ENCODE results near the gene TOP2A. TPM values are rescaled to one million over a fixed set of nuclear protein-coding genes. Genes with fewer than 3 reads are reported as not detected.

TOP2A gene
- total RNA-seq, 2 experiments from 2014 or later, result 244 to 245 TPM

DNA sequence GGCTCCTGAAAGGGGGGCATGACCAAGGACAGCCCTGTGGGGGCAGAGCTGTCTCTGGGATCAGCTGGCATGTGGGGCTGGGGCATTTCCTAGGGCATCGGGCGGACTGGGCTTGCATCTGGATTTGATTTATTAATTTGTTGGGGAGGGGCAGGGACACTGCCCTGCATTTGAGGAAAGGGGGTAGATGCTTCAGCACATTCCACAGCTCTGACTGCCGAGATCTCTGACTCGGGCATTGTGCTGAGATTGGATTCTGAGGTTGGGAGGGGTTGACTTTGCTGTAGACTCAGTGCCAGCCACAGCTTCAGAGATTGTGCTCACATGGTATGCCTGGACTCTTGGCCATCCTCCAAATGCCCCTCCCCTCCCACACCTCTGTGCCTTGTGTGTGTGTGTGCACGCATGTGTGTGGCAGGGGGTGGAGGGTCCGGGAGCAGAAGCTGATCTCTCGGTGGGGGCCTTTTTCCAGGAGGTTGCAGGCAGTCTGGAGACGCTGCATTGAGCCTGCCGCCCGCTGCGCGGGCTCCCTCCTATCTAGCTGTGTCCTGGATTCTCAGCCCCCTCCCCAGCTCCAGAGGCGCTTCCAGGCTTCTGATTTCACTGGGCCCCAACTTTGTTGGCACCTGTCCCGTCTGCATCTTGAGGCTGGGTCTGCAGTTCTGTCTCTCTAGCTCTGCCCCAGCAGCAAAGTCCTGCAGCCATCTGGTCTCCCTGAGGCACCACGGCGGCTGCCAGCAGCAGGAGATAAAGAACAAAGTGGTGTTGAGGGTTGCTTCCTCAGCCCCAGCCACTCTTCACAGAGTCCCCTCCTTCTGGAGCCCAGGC is 40.5 kb upstream of the TOP2A start:
- H3K27ac Mint-ChIP-seq, result no peak overlapping the region
- H3K36me3 Mint-ChIP-seq, result no peaks in the 10 kb centered on the region
- no peaks in the 10 kb centered on the region for H3K4me1 Mint-ChIP-seq
- DNase-seq, result no peak
- H3K4me3 Mint-ChIP-seq, result no peak overlapping the region
- H3K27me3 Mint-ChIP-seq, result peaks cover 4% of the 10 kb centered on the region
- H3K9me3 Mint-ChIP-seq, result no peaks in the 10 kb centered on the region

DNA sequence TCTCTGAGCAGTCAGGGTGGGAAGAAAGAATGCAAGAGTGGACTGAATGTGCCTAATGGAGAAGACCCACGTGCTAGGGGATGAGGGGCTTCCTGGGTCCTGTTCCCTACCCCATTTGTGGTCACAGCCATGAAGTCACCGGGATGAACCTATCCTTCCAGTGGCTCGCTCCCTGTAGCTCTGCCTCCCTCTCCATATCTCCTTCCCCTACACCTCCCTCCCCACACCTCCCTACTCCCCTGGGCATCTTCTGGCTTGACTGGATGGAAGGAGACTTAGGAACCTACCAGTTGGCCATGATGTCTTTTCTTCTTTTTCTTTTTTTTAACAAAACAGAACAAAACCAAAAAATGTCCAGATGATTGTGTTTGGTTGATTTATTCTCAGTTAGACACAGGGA is 39.7 kb upstream of the TOP2A start:
- Mint-ChIP-seq H3K27ac (no peak overlapping the region), H3K27me3 (peaks cover 4% of the 10 kb centered on the region)

DNA sequence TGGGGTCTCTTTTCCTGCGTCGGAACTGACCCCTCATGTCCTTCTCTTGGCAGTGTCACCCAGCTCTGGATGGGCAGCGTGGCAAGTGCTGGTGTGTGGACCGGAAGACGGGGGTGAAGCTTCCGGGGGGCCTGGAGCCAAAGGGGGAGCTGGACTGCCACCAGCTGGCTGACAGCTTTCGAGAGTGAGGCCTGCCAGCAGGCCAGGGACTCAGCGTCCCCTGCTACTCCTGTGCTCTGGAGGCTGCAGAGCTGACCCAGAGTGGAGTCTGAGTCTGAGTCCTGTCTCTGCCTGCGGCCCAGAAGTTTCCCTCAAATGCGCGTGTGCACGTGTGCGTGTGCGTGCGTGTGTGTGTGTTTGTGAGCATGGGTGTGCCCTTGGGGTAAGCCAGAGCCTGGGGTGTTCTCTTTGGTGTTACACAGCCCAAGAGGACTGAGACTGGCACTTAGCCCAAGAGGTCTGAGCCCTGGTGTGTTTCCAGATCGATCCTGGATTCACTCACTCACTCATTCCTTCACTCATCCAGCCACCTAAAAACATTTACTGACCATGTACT is 38.8 kb upstream of the TOP2A start:
- Mint-ChIP-seq H3K4me1 (peaks cover 10% of the 10 kb centered on the region), H3K4me3 (no peak overlapping the region), H3K9me3 (no peaks in the 10 kb centered on the region), H3K27ac (no peak overlapping the region), H3K36me3 (no peaks in the 10 kb centered on the region), H3K27me3 (peaks cover 4% of the 10 kb centered on the region)
- DNase-seq, result no peak

More for the DNA sequence above, 39.7 kb upstream of the TOP2A start:
- no peaks in the 10 kb centered on the region for H3K9me3 Mint-ChIP-seq
- peaks cover 4% of the 10 kb centered on the region for H3K4me1 Mint-ChIP-seq
- H3K36me3 Mint-ChIP-seq, result no peaks in the 10 kb centered on the region
- no peak overlapping the region for H3K4me3 Mint-ChIP-seq
- DNase-seq, result no peak

DNA sequence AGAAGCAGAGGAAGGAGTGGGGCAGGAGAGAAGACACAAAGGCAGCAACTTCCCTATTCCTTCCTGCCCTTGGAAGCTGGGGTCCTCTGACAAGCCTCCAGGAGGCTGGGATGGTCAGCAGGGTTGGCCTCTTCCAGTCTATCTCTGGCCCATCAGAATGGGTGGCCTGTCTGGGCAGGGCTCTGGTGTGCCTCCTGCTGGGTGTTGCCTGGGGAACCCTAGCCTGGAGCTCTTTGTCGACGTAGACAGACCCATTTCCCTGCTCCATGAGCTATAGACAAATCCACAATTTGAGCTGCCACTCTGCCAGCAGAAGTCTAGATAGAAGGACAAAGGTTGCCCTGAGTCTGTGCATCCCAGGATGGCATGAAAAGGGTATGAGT is 36.9 kb upstream of the TOP2A start:
- H3K9me3 Mint-ChIP-seq, result no peaks in the 10 kb centered on the region
- H3K36me3 Mint-ChIP-seq, result no peaks in the 10 kb centered on the region
- H3K27me3 Mint-ChIP-seq, result peaks cover 4% of the 10 kb centered on the region
- H3K4me1 Mint-ChIP-seq, result peaks cover 10% of the 10 kb centered on the region
- DNase-seq, result no peak
- H3K27ac Mint-ChIP-seq, result no peak overlapping the region
- no peak overlapping the region for H3K4me3 Mint-ChIP-seq

DNA sequence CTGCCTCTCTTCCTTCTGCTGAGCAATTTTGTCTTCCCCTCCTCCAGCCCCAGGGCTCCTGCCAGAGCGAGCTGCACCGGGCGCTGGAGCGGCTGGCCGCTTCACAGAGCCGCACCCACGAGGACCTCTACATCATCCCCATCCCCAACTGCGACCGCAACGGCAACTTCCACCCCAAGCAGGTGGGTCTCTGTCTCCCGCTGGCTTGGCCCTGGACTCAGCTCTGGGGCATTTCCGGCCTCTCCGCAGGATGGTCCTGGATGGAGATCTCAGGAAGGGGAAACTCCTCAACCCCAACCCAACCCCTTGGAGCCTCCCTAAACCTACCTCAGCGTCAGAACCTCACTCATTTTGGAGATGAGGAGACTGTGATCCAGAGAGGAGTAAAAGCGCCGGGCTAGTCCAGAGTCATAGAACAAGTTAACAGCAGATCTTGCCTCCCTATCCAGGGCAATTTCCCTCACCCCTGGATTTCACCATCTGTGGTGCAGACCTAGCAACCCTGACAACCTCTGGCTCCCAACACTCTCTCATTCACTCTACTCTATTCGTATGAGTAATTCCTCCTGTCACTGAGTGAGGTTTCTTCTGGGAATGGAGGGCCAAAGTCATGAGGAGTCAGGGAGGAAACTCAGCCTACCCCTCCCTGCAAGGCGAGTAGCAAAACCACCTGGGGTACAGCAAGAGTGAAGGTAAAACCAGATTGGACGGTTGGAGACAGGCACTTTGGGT is 36.4 kb upstream of the TOP2A start:
- H3K27me3 Mint-ChIP-seq, result peaks cover 4% of the 10 kb centered on the region

DNA sequence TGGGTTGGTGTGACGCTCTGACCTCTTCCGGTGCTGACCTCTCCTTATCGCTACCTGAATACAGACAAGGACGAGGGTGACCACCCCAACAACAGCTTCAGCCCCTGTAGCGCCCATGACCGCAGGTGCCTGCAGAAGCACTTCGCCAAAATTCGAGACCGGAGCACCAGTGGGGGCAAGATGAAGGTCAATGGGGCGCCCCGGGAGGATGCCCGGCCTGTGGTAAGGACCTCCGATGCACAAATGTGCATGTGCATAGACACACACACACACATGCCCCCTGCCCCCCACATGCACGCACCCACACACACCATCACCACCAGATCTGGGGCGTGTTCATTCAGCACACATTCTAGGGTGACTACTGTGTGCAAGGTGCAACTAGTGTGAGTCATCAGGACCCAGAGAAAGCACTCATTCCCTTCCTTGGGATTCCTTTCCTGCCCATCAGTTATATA is 35.3 kb upstream of the TOP2A start:
- Mint-ChIP-seq H3K4me3 (no peak overlapping the region), H3K4me1 (peaks cover 11% of the 10 kb centered on the region), H3K27me3 (peaks cover 4% of the 10 kb centered on the region), H3K36me3 (no peaks in the 10 kb centered on the region), H3K9me3 (no peaks in the 10 kb centered on the region), H3K27ac (no peak overlapping the region)
- DNase-seq, result no peak

More for the DNA sequence above, 36.4 kb upstream of the TOP2A start:
- H3K4me3 Mint-ChIP-seq, result no peak overlapping the region
- H3K36me3 Mint-ChIP-seq, result no peaks in the 10 kb centered on the region
- no peaks in the 10 kb centered on the region for H3K9me3 Mint-ChIP-seq
- H3K4me1 Mint-ChIP-seq, result peaks cover 10% of the 10 kb centered on the region
- no peak for DNase-seq
- H3K27ac Mint-ChIP-seq, result no peak overlapping the region

DNA sequence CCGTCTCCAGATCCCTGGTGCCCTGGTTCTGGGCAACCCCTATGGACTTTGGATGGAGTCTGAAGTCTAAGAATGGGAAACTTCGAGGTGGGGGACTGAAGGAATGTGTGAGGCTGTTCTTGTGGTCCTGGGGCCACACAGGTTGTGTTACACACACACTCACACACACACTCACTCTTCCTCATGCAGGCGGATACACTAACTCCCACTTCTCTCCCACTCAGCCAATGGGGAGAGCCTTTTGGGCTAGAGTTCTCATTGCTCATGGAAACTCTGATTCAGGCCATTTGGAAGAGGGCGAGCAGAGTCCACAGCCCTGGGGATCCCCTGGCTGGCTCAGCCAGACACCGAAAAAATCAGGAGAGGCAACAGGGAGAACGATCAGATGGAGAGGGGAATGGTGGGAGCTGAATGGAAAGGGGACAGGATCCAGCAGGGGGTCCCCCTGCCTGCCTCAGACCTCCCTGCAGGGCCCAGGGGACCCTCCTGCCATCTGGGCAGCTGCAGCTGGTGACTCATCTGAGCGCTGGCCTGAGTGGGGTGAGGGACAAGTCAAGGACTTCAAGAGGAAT is 34.6 kb upstream of the TOP2A start:
- peak; percentile 30 for DNase-seq
- Mint-ChIP-seq H3K4me3 (no peak overlapping the region), H3K27me3 (peaks cover 9% of the 10 kb centered on the region), H3K9me3 (no peaks in the 10 kb centered on the region), H3K36me3 (no peaks in the 10 kb centered on the region), H3K27ac (no peak overlapping the region), H3K4me1 (peaks cover 16% of the 10 kb centered on the region)

DNA sequence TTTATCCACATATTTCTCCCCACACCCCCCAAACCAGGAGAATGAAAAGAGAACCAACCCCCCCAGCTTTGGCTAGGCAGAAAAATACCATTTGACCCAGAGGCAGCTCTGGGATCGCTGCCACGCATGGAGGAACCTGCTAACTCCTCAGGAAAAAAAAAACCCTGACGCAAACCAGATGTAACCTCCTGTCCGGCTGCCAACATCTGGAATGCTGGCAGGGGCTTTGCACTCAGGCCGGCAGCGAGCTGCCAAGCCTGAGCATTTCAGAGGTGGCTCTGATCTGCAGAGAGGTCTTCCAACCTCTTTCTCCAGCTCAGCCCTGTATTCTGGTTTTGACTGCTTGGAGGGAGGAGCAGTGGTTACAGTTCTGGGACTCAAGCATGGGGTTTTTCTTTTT is 33.7 kb upstream of the TOP2A start:
- peaks cover 13% of the 10 kb centered on the region for H3K27me3 Mint-ChIP-seq
- peaks cover 16% of the 10 kb centered on the region for H3K4me1 Mint-ChIP-seq
- no peaks in the 10 kb centered on the region for H3K36me3 Mint-ChIP-seq
- DNase-seq, result no peak
- no peak overlapping the region for H3K4me3 Mint-ChIP-seq
- H3K27ac Mint-ChIP-seq, result no peak overlapping the region
- H3K9me3 Mint-ChIP-seq, result no peaks in the 10 kb centered on the region

DNA sequence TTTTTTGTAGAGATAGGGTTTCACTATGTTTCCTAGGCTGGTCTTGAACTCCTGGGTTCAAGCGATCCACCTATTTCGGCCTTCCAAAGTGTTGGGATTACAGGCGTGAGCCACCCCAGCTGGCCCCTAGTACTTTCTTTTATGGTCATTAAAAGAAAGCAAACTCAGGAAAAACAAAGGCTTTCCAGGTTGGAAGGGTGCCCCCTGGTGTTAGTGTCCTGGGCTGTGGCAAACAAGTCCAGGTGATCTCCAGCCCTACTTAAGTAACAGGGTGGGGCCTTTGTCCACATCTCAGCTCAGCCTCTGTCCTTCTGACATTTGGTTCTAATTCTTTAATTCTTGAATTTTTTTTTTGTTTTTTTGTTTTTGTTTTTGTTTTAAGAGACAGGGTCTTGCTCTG is 32.5 kb upstream of the TOP2A start:
- Mint-ChIP-seq H3K27me3 (peaks cover 13% of the 10 kb centered on the region), H3K36me3 (no peaks in the 10 kb centered on the region), H3K9me3 (no peaks in the 10 kb centered on the region), H3K4me3 (no peak overlapping the region), H3K4me1 (peaks cover 21% of the 10 kb centered on the region), H3K27ac (no peak overlapping the region)
- peak; percentile 16 for DNase-seq

DNA sequence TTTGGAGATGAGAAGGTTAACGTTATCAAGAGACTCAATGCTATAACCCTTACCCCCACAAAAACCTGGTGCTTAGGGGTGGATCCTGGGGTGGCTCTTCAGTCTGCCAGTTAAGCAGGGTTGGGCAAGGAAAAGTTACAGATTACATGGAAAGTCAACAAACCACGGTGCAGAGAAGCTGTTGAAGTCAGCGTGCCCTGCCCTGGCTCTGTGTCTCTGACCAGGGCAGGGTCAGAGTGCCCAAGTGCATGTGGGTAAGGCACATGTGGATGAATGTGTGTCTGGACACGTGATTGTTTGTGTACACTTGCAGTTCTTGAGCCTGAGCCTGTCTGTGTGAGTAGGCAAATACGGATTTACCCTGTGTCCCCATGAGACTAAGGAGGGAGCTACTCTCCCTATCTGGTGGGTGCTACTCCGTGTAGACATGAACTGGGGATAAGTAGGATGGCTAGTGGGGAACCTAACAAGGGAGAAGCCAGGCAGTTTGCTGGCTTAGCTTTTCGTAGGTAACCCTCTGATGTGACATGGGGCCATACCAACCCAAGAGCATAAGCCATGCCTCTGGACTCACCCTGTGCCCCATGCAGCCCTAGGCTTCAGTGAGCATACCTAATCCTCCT is 31.1 kb upstream of the TOP2A start:
- Mint-ChIP-seq H3K36me3 (no peaks in the 10 kb centered on the region), H3K27me3 (peaks cover 10% of the 10 kb centered on the region), H3K9me3 (no peaks in the 10 kb centered on the region), H3K27ac (no peak overlapping the region), H3K4me1 (peaks cover 35% of the 10 kb centered on the region), H3K4me3 (no peak overlapping the region)
- DNase-seq, result no peak

DNA sequence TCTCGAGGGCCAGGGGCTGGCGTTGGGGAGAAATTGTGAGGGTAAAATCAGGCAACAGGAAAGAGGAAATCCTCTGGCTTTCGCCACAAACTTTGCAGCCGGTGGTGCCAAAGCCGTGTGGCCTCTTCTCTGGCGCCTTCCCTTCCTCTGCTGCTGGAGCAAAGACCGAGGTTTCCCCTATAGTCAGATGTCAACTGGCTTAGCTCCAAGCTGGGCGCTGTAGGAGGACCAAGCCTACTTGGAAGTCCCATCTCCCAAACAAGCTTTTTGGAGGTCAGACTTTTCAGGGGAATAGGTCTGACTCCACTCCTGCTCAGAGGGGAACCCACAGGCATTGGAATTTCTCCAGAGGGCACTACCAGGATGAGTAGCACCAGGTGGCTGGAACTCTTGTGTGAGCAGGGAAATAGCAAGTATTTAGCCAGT is 30.5 kb upstream of the TOP2A start:
- Mint-ChIP-seq H3K27me3 (peaks cover 9% of the 10 kb centered on the region), H3K27ac (no peak overlapping the region), H3K36me3 (no peaks in the 10 kb centered on the region), H3K4me3 (no peak overlapping the region), H3K4me1 (peaks cover 35% of the 10 kb centered on the region), H3K9me3 (no peaks in the 10 kb centered on the region)
- DNase-seq, result no peak

DNA sequence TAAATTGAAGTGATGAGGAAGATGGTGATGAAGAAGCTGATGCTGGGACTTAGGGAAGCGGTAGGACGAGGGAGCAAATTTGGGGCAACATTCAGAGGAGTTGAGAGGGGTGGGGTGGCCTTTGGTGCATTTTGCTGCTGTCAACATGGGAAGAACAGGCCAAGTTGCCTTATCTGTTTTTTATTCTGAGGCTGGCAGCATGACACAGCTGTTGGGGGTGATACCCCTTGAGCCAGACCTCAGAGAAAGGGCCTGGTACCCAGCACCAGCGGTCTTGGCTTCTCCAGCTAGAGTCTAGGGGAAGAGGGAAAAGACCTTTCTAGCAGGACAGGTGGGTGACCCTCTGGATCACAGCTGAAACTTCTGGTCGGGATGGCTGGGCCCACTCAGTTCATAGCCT is 30.1 kb upstream of the TOP2A start:
- Mint-ChIP-seq H3K4me3 (no peak overlapping the region), H3K9me3 (no peaks in the 10 kb centered on the region), H3K27ac (no peak overlapping the region), H3K36me3 (no peaks in the 10 kb centered on the region), H3K27me3 (peaks cover 9% of the 10 kb centered on the region), H3K4me1 (peaks cover 34% of the 10 kb centered on the region)
- no peak for DNase-seq

DNA sequence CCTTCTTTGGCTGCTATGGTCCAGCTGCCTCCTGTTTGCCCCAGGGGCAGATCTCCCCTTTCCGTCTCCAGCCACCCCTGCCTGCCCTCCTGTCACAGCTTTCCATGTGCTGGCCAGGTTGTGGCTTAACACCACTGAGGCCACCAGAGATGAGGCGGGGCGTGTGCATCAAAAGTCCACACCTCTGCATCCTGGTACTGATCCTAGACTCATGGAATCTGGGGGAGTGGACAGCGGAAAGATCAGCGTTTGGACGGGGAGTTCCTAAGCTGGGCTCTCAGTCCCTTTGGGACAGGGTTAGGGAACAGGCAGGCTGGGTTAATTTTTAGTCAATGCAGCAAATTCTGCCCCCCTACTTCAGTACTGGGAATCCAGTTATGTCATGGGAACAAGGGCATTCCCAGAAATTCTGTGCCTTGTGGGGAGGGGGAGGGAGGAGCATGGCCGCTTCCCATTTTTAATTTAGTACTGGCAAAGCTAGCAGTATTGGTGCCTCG is 29.5 kb upstream of the TOP2A start:
- no peak overlapping the region for H3K27ac Mint-ChIP-seq
- H3K27me3 Mint-ChIP-seq, result peaks cover 11% of the 10 kb centered on the region
- H3K36me3 Mint-ChIP-seq, result no peaks in the 10 kb centered on the region
- peaks cover 29% of the 10 kb centered on the region for H3K4me1 Mint-ChIP-seq
- no peak overlapping the region for H3K4me3 Mint-ChIP-seq
- DNase-seq, result no peak
- H3K9me3 Mint-ChIP-seq, result no peaks in the 10 kb centered on the region

DNA sequence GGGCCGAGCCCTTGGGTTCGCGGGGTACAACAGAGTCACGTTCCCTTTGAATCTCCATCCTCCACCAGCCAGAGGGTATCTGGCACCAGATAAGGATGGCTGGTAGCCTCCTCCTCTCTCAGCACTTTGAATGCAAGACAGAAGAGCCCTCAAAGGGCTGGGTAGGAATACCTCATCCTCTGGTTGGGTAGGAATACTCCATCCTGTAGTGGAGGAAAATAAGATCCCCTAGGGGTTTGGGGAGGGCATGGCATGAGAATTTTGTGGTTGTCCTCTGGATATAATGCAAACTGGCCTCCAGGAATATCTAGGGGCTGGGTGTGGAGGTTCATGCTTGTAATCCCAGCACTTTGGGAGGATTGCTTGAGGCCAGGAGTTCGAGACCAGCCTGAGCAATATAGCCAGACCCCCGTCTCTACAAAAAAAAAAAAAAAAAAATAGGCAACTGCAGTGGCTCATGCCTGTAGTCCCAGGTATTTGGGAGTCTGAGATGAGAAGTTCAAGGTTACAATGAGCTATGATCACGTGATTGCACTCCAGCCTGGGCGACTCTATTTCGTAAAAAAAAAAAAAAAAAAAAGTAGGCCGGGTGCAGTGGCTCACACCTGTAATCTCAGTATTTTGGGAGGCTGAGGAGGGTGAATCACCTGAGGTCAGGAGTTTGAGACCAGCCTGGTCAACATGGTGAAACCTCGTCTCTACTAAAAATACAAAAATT is 28.2 kb upstream of the TOP2A start:
- H3K27ac Mint-ChIP-seq, result no peak overlapping the region
- no peaks in the 10 kb centered on the region for H3K36me3 Mint-ChIP-seq
- DNase-seq, result no peak
- peaks cover 15% of the 10 kb centered on the region for H3K27me3 Mint-ChIP-seq
- H3K9me3 Mint-ChIP-seq, result no peaks in the 10 kb centered on the region
- H3K4me3 Mint-ChIP-seq, result no peak overlapping the region
- peaks cover 25% of the 10 kb centered on the region for H3K4me1 Mint-ChIP-seq
